Transverse colon (tissue), 4 donors: ENCODE measurements around the gene ZNF488.

ENCODE experiments used
- CTCF ChIP-seq, 5 experiments: fragments of 200-600 bp in 3 of 5; fragments of 450-650 bp in 2 of 5; sonication (generic) in 3 of 5; IDR thresholded peaks; 1 replicate in 2 of 5; 2 replicates in 3 of 5; pipeline ENCODE4 v1.5.1; 2016 to 2017; ENCODE audit warnings: antibody characterized with exemption in 5 of 5, inconsistent platforms in 3 of 5, mild to moderate bottlenecking in 2 of 5, moderate library complexity in 1 of 5
- EP300 ChIP-seq: sonication (generic); formaldehyde crosslinking; IDR thresholded peaks from one replicate; pipeline ENCODE4 v1.6.1; 2017; ENCODE audit warnings: antibody characterized with exemption, low read depth
- POLR2A ChIP-seq: fragments of 450-650 bp; IDR thresholded peaks from one replicate; pipeline ENCODE4 v1.6.1; 2016; ENCODE audit warnings: antibody characterized with exemption, mild to moderate bottlenecking, moderate library complexity
- POLR2AphosphoS5 ChIP-seq, 3 donors: sonication (generic); formaldehyde crosslinking; IDR thresholded peaks; one replicate each; pipeline ENCODE4 v1.6.1; 2016; ENCODE audit warnings: antibody characterized with exemption in 3 of 3

- TF ChIP-seq CTCF (IDR thresholded peaks at IDR 0.05), result no peak
- TF ChIP-seq POLR2AphosphoS5 (IDR thresholded peaks at IDR 0.05), result no peak
- no peak for TF ChIP-seq EP300
- TF ChIP-seq POLR2A, result no peak
Observed at GRCh38 chr10:47349516-47349915, 34.6 kb downstream of the ZNF488 start.
